ENCODE data around the gene PLEK.

Gene PLEK

DNA sequence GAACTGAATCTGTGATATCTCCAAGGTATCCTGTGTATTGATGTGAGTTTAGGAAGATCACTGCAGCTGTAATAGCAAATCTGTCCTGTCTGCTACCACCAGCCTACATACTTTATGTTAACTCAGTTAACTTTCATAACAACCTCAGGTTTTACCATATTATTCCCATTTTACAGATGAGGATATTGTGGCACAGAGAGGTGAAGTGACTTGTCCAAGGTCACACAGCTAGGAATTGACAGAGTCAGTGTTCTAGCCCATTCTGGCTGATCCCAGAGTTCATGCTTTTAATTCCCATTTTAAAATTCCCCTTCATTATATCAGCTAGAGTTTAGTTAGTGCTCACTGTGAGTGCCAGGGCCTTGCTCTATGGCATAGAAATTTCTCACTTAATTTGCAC, 49.4 kb downstream of the PLEK start:
- TF ChIP-seq, protein P1, sequence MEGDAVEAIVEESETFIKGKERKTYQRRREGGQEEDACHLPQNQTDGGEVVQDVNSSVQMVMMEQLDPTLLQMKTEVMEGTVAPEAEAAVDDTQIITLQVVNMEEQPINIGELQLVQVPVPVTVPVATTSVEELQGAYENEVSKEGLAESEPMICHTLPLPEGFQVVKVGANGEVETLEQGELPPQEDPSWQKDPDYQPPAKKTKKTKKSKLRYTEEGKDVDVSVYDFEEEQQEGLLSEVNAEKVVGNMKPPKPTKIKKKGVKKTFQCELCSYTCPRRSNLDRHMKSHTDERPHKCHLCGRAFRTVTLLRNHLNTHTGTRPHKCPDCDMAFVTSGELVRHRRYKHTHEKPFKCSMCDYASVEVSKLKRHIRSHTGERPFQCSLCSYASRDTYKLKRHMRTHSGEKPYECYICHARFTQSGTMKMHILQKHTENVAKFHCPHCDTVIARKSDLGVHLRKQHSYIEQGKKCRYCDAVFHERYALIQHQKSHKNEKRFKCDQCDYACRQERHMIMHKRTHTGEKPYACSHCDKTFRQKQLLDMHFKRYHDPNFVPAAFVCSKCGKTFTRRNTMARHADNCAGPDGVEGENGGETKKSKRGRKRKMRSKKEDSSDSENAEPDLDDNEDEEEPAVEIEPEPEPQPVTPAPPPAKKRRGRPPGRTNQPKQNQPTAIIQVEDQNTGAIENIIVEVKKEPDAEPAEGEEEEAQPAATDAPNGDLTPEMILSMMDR (conservative IDR thresholded peaks at IDR 0.05; ENCODE audit: low read depth, low read length) = no peak
- Histone ChIP-seq H2AFZ (ENCODE audit: low read depth) (no peak overlapping the region), H4K20me1 (ENCODE audit: insufficient read depth) (no peaks in the 10 kb centered on the region), H3K79me2 (ENCODE audit: insufficient read depth, low read depth) (no peaks in the 10 kb centered on the region), H3K27me3 (ENCODE audit: insufficient read depth, low read depth) (no peaks in the 10 kb centered on the region), H3K4me2 (no peak overlapping the region), H3K4me1 (ENCODE audit: low read depth, poor library complexity, severe bottlenecking) (peaks cover 63% of the 10 kb centered on the region), H3K9ac (no peak overlapping the region), H3K27ac (no peak overlapping the region), H3K36me3 (ENCODE audit: insufficient read depth) (no peaks in the 10 kb centered on the region), H3K4me3 (IDR thresholded peaks at IDR 0.05; ENCODE audit: insufficient read depth, low read depth, low read length) (no peak overlapping the region)

DNA sequence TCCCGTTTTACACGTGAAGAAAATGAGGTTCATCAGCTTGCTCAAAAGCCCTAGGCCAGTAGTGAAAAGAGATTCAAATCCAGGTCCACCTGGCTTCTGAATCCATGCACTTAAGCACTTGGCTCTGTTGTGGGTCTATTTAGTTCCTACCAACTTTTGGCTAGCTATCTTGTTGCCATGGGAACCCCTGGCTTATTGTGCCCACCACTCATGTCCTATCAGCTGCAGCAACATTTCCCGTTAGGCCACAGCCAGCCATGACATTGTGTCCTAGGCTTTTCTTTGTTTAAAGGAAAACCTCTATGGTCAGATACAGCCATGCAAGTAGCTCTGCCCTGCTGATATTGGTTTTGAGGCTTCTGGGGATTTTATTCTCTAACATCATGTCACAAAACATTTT, 49.8 kb downstream of the PLEK start:
- Histone ChIP-seq H4K20me1 (ENCODE audit: insufficient read depth) (no peaks in the 10 kb centered on the region), H3K79me2 (ENCODE audit: insufficient read depth, low read depth) (no peaks in the 10 kb centered on the region), H3K27me3 (ENCODE audit: insufficient read depth, low read depth) (no peaks in the 10 kb centered on the region), H3K36me3 (ENCODE audit: insufficient read depth) (no peaks in the 10 kb centered on the region), H3K27ac (no peak overlapping the region), H3K9ac (no peak overlapping the region), H3K4me3 (IDR thresholded peaks at IDR 0.05; ENCODE audit: insufficient read depth, low read depth, low read length) (no peak overlapping the region), H3K4me2 (no peak overlapping the region), H2AFZ (ENCODE audit: low read depth) (no peak overlapping the region), H3K4me1 (ENCODE audit: low read depth, poor library complexity, severe bottlenecking) (peaks cover 67% of the 10 kb centered on the region)
- TF ChIP-seq, protein P1 (conservative IDR thresholded peaks at IDR 0.05; ENCODE audit: low read depth, low read length) = no peak

DNA sequence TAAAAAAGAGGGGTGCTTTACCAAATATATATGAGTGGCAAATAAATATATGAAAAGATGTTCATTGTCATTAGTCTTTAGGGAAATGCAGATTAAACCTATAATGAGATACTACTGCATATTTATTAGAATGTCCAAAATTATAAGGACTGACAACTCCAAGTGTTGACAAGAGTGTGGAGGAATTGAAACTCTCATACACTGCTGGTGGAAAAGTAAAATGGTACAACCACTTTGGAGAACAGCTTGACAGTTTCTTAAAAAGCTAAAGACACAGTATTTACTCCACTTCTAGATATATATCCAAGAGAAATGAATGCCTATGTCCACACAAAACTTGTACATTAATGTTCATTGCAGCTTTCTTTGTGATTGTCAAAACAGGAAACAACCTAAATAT, 50.4 kb downstream of the PLEK start:
- H3K4me1 ChIP-seq (ENCODE audit: low read depth, poor library complexity, severe bottlenecking) = peaks cover 74% of the 10 kb centered on the region
- H4K20me1 ChIP-seq (ENCODE audit: insufficient read depth) = no peaks in the 10 kb centered on the region

DNA sequence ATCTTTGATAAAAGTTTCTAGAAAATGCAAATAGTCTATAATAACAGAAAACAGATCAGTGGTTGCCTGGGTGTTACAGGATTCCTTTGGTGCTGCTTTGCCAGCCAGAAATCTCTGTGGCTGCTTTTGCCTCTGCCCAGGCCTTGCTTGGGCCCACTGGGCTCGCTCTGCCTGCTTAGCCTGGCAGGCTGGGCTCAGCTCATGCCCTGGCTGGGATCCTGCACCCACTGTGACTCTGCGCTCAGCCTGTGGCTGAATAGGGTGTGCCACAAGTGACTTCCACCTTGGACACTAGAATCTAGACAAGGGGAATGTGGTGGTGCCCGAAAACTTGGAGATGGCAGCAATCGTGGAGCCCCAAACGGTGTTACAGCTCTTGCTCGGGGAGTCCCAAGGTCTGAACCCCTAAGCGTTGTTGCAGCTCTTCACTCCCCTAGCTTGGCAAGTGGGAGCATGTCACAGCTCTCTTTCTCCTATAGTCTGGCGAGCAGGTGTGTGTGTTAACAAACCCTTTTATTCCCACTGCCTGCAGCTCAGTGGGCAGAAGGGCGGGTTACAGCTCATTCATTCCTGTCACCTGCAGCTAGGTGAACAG, 51.1 kb downstream of the PLEK start:
- Histone ChIP-seq H3K4me2 (no peak overlapping the region), H3K4me1 (ENCODE audit: low read depth, poor library complexity, severe bottlenecking) (peaks cover 79% of the 10 kb centered on the region), H3K9ac (no peak overlapping the region), H3K27ac (no peak overlapping the region), H4K20me1 (ENCODE audit: insufficient read depth) (no peaks in the 10 kb centered on the region), H2AFZ (ENCODE audit: low read depth) (no peak overlapping the region), H3K36me3 (ENCODE audit: insufficient read depth) (no peaks in the 10 kb centered on the region), H3K4me3 (IDR thresholded peaks at IDR 0.05; ENCODE audit: insufficient read depth, low read depth, low read length) (no peak overlapping the region), H3K79me2 (ENCODE audit: insufficient read depth, low read depth) (no peaks in the 10 kb centered on the region), H3K27me3 (ENCODE audit: insufficient read depth, low read depth) (no peaks in the 10 kb centered on the region)
- TF ChIP-seq, protein P1 (conservative IDR thresholded peaks at IDR 0.05; ENCODE audit: low read depth, low read length) = no peak

More for the DNA sequence above, 50.4 kb downstream of the PLEK start:
- no peak overlapping the region for H3K4me3 ChIP-seq (IDR thresholded peaks at IDR 0.05; ENCODE audit: insufficient read depth, low read depth, low read length)
- H3K4me2 ChIP-seq = no peak overlapping the region
- no peak overlapping the region for H3K9ac ChIP-seq
- H3K36me3 ChIP-seq (ENCODE audit: insufficient read depth) = no peaks in the 10 kb centered on the region
- H3K27me3 ChIP-seq (ENCODE audit: insufficient read depth, low read depth) = no peaks in the 10 kb centered on the region
- H3K79me2 ChIP-seq (ENCODE audit: insufficient read depth, low read depth) = no peaks in the 10 kb centered on the region
- TF ChIP-seq, protein P1 (conservative IDR thresholded peaks at IDR 0.05; ENCODE audit: low read depth, low read length) = no peak
- no peak overlapping the region for H2AFZ ChIP-seq (ENCODE audit: low read depth)
- H3K27ac ChIP-seq = no peak overlapping the region

All from KMS-11 (cell line).